GM12874 (cell line): ENCODE data around the gene OR52E6.
A peak's percentile ranks its signal among the peaks of the same experiment; 100 is the strongest.

Experiments
- CTCF ChIP-seq: IDR thresholded peaks from 2 replicates; pipeline ENCODE4 v1.5.1; 2011; ENCODE audit warnings: low read depth, mild to moderate bottlenecking, control low read depth, low read length, moderate library complexity; ENCODE audit not compliant: insufficient read depth

The OR52E6 gene

GRCh38 chr11:5818245-5818886 is 23.3 kb downstream of the OR52E6 start:
- no peak for TF ChIP-seq CTCF

- no peak for TF ChIP-seq CTCF
Measured at GRCh38 chr11:5815534-5815933, 26.2 kb downstream of the OR52E6 start.

- TF ChIP-seq CTCF, result no peak
Measured at GRCh38 chr11:5809905-5810795, 31.5 kb downstream of the OR52E6 start.

GRCh38 chr11:5809122-5809519 is 32.6 kb downstream of the OR52E6 start:
- TF ChIP-seq CTCF, result no peak

- TF ChIP-seq CTCF, result peak; percentile 77
Measured at GRCh38 chr11:5808500-5809121, 33.1 kb downstream of the OR52E6 start, which contains the start of gene OR52N2. TSS of gene OR52N2 (plus strand) at chr11:5808924. CDS start at chr11:5820336, 11,412 bp downstream.

GRCh38 chr11:5807580-5807979 is 34.1 kb downstream of the OR52E6 start:
- TF ChIP-seq CTCF, result no peak

GRCh38 chr11:5803982-5804381 is 37.7 kb downstream of the OR52E6 start:
- TF ChIP-seq CTCF, result no peak
